BJ (cell line): ENCODE measurements around the gene SPDEF. TPM values are rescaled to one million over a fixed set of nuclear protein-coding genes. Genes with fewer than 3 reads are reported as not detected.

ENCODE experiments used
- CTCF ChIA-PET: fragments of 350-600 bp; formaldehyde crosslinking; extraction: SDS; loops from one replicate; lab custom pipeline; 2021; ENCODE audit warnings: antibody characterized with exemption, inconsistent platforms; lab: Yijun Ruan, JAX
- POLR2A ChIA-PET: fragments of 300-600 bp; sonication (Branson Sonifier 250); formaldehyde crosslinking; extraction: SDS; loops from one replicate; lab custom pipeline; 2021; ENCODE audit warnings: antibody characterized with exemption; lab: Charles Lee
- DNase-seq: peaks from one replicate; pipeline ENCODE4 v3.0.0-alpha.2; 2011; ENCODE audit warnings: low read depth
- H3K27me3 ChIP-seq: 2 replicates; pipeline ENCODE4 v1.6.0; 2011; ENCODE audit warnings: low read length; ENCODE audit not compliant: control insufficient read depth, insufficient read depth
- H3K36me3 ChIP-seq: 2 replicates; pipeline ENCODE4 v1.5.1; 2011; ENCODE audit warnings: low read length; ENCODE audit not compliant: control insufficient read depth, insufficient read depth
- H3K4me3 ChIP-seq: 2 replicates; pipeline ENCODE4 v1.5.1; 2011; ENCODE audit warnings: low read depth, mild to moderate bottlenecking, control low read depth, low read length
- polyA plus RNA-seq: library from polyadenylated mRNA; depleted of rRNA; stranded (reverse); fragments of >200 nt; gene quantifications from 2 replicates; pipeline ENCODE4 v1.2.3, GENCODE V29; 2011
- TF ChIP-seq, protein P1 (sequence below): IDR thresholded peaks from 2 replicates; pipeline ENCODE4 v1.5.1; 2011; ENCODE audit warnings: low read depth, mild to moderate bottlenecking, control low read depth, inconsistent platforms, low read length, moderate library complexity; ENCODE audit not compliant: insufficient read depth

Gene SPDEF
- polyA plus RNA-seq, 1 experiment, result not detected

DNA sequence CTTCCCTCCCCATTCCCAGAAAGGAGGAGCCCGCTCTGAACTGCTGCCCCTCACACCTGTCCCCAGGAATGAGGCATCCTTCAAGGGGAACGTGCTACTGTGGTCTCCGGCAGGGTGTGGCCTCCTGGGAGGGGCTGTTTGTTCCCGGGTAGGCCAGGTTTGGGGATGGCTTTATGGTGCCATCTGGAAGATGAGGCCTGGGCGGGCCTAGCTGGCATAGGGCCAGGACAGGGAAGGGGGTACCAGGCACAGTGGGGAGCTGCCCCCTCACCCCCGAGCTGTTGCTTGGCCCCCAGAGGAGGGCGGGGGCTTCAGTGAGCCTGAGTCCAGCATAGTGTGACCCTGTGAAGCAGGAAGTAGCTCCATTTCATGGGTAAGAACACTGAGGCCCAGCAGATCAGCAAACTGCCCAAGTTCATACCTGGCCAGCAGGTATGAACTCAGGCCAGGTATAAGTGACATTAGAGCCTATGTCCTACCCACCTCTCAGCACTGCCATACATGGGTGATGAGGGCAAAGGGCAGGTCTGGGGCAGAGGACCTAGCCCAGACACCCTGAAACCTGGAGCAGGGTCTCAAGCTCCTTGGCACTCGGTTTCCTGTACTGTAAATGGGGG lies 17.5 kb upstream of the SPDEF start:
- TF ChIP-seq, protein P1, sequence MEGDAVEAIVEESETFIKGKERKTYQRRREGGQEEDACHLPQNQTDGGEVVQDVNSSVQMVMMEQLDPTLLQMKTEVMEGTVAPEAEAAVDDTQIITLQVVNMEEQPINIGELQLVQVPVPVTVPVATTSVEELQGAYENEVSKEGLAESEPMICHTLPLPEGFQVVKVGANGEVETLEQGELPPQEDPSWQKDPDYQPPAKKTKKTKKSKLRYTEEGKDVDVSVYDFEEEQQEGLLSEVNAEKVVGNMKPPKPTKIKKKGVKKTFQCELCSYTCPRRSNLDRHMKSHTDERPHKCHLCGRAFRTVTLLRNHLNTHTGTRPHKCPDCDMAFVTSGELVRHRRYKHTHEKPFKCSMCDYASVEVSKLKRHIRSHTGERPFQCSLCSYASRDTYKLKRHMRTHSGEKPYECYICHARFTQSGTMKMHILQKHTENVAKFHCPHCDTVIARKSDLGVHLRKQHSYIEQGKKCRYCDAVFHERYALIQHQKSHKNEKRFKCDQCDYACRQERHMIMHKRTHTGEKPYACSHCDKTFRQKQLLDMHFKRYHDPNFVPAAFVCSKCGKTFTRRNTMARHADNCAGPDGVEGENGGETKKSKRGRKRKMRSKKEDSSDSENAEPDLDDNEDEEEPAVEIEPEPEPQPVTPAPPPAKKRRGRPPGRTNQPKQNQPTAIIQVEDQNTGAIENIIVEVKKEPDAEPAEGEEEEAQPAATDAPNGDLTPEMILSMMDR, result no peak
- no peak for DNase-seq
- Histone ChIP-seq H3K27me3 (no peaks in the 10 kb centered on the region), H3K4me3 (no peak overlapping the region), H3K36me3 (no peaks in the 10 kb centered on the region)
- ChIA-PET CTCF (interaction anchor here (0.6 kb wide), 1 partner anchor 904 kb away, joined by 3 read pairs; no protein-coding TSS in a partner anchor), POLR2A (no interaction called here)

DNA sequence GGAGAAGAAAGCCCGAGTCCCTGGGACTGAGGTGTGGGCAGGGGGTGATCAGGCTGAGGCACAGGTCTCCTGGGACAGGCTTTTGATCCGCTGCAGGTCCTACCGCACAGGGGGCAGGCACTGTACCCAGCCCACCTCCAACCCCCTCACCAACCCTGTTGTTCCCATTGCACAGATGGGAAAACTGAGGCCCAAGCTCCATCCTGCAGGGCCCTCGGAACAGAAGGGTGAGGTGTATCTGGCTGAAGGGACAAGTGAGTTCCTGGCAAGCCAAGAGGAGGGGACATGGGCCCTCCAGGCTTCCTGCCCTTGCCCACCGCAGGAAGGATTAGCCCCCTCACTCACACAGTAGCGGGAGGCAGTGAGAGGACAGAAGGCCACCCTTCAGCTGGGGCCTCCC lies 16.5 kb upstream of the SPDEF start:
- TF ChIP-seq, protein P1, result no peak
- no peaks in the 10 kb centered on the region for H3K27me3 ChIP-seq
- DNase-seq, result no peak
- H3K4me3 ChIP-seq, result no peak overlapping the region
- H3K36me3 ChIP-seq, result no peaks in the 10 kb centered on the region
- ChIA-PET POLR2A (no interaction called here), CTCF (no interaction called here)

DNA sequence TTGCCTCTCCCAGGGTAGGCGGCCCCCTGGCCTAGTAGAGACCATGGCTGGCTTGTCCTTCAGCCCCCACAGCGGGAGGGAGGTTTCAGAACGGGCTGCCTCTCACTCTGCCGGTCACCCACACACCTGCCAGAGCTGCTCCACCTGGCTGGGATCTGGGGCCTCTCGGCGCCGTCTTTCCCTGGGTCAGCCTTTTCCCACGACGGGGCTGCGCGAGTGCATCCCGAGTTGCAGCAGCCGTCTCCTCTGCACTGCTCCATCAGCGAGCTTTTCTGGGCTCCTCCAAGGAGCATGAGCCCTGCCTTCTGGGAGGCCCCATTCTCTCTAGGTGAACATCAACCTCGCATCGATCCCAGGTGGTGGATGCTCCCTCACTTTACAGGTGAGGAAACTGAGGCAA lies 15.9 kb upstream of the SPDEF start:
- Histone ChIP-seq H3K27me3 (peaks cover 2% of the 10 kb centered on the region; the same call in 1 of the 2 replicates), H3K36me3 (no peaks in the 10 kb centered on the region), H3K4me3 (no peak overlapping the region)
- TF ChIP-seq, protein P1, result no peak
- no peak for DNase-seq
- CTCF ChIA-PET, result no interaction called here
- POLR2A ChIA-PET, result no interaction called here

DNA sequence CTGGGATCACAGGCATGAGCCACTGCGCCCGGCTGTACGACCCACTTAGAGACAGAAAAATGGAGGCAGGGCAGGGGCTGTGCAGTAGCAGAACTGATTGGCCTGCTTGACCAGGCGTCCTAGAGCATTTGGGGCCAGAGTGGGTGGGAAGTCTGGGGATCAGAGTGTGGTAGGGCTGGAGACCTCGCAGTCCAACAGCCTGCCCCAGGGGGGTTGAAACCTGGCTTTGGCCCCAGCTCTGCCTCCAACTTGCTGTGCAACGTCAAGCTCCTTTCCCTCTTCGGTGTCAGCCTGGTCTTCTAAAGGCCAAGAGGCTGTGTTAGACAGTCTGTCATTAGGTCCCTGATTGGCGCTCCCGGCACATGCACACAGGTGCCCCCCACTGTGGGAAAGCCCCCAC lies 15.3 kb upstream of the SPDEF start:
- Histone ChIP-seq H3K27me3 (peaks cover 3% of the 10 kb centered on the region; the same call in 1 of the 2 replicates), H3K4me3 (no peak overlapping the region), H3K36me3 (no peaks in the 10 kb centered on the region)
- no peak for DNase-seq
- POLR2A ChIA-PET, result no interaction called here
- TF ChIP-seq, protein P1, result no peak
- CTCF ChIA-PET, result no interaction called here

DNA sequence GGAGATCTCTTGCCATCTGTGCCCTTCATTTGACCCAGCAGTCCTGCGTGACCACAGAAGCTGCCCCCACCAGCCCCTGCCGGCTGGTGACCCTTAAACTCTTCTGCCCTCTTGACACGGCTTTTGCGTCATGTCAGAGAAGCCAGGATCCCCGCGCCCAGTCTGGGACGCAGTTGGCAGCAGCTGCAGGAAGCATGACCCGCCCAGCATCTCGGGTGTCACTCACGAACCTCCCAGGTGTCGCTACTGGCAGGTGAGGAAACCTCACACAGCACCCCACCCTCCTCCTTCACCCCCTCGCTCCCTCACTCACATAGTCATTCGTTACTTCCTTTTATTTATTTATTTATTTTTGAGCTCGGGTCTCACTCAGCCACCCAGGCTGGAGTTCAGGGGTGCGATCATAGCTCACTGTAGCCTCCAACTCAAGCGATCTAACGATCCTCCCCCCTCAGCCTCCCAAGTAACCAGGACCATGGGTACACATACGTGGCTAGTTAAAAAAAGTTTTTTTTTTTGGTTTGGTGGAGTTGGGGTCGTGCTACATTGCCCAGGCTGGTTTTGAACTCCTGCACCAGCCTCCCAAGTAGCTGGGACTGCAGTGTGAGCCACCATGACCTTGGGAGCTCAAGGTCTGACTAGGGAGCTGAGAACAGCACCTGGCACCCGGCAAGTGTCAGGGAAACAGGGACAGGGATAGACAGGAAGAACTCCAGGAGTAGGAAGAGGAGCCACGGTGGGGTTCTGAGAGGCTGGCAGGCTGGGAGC lies 14.1 kb upstream of the SPDEF start:
- no peak for DNase-seq
- ChIA-PET POLR2A (no interaction called here), CTCF (interaction anchor here (0.7 to 1.2 kb wide), 3 partner anchors 17 to 782 kb away, joined by 3 to 4 read pairs (median 3); no protein-coding TSS in a partner anchor)
- TF ChIP-seq, protein P1, result no peak
- Histone ChIP-seq H3K4me3 (no peak overlapping the region), H3K27me3 (peaks cover 3% of the 10 kb centered on the region; the same call in 1 of the 2 replicates), H3K36me3 (no peaks in the 10 kb centered on the region)
